HG02571 (cell line): ENCODE measurements around the gene PLP2.
"Not testable (repeated sequence)": the region's sequence is repeated elsewhere in the genome, so short reads cannot be mapped to it uniquely, and the experiment has no call there.

ENCODE experiments used
- ATAC-seq: cut with Tn5 transposase; IDR thresholded peaks from one replicate; pipeline ENCODE4 v1.9.1; 2021; ENCODE audit warnings: mild to moderate bottlenecking, moderate library complexity; ENCODE audit not compliant: unreplicated experiment

PLP2 gene

DNA sequence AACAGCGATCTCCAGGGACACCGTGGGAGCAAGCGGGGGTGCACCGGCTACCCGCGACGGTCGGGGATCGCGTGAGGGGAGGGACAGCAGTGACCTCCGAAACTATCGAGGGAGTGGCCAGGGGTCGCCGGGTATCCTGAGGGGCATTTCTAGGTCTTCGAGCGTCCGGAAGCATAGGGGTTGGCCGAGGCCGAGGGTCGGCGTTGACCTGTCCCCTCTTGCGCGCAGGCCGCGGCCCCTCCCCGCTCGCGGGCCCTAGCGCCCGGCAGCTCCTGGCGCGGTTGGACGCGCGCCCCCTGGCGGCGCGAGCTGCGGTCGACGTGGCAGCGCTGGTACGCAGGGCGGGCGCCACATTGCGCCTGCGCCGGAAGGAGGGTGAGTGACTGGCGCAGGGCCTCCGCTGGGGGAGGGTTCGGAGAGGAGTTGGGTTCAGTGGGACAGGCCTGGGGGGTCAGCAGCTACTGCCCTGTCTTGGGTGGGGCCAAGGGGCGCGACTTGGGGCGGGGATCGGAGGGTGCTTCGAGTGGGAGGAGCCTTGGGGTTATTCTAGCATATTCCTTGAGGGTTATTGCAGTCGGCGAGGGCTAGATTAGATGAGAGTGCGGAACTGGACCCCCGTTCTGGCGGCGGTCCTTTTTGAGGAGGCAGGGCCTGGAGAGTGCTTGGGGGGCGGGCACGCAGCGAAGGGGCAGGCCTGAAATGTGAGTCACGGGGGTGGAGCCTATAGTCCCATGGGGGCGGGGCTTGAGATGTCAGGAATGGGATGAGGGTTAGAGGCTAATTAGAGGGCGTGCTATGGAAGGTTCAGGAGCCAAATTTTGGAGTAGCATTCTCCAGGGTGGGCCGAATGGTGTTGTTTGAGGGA is 7.9 kb upstream of the PLP2 start:
- ATAC-seq, result peak; percentile 46

DNA sequence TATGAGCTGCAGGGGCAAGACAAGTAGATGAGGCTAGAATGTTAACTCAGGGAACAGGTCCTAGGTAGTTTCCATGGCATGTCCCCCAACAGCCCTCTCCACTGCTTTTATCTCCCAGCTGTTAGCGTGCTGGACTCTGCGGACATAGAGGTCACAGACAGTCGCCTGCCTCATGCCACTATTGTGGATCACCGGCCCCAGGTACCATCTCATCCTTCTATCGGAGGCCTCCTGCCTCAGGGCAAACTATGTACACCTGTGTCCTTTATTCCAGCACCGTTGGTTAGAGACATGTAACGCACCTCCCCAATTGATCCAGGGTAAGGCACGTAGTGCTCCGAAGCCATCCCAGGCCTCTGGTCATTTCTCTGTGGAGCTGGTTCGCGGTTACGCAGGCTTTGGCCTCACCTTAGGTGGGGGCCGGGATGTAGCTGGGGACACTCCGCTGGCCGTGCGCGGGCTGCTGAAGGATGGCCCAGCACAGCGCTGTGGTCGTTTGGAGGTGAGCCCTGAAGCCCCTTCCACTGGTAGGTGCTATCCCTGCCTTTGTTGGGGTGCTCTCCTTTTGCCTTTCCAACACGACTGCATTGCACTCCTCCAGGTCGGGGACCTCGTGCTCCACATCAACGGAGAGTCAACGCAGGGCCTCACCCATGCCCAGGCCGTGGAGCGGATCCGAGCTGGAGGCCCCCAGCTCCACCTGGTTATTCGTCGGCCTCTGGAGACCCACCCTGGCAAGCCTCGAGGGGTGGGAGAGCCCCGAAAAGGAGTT is 6.9 kb upstream of the PLP2 start:
- ATAC-seq, result no peak

DNA sequence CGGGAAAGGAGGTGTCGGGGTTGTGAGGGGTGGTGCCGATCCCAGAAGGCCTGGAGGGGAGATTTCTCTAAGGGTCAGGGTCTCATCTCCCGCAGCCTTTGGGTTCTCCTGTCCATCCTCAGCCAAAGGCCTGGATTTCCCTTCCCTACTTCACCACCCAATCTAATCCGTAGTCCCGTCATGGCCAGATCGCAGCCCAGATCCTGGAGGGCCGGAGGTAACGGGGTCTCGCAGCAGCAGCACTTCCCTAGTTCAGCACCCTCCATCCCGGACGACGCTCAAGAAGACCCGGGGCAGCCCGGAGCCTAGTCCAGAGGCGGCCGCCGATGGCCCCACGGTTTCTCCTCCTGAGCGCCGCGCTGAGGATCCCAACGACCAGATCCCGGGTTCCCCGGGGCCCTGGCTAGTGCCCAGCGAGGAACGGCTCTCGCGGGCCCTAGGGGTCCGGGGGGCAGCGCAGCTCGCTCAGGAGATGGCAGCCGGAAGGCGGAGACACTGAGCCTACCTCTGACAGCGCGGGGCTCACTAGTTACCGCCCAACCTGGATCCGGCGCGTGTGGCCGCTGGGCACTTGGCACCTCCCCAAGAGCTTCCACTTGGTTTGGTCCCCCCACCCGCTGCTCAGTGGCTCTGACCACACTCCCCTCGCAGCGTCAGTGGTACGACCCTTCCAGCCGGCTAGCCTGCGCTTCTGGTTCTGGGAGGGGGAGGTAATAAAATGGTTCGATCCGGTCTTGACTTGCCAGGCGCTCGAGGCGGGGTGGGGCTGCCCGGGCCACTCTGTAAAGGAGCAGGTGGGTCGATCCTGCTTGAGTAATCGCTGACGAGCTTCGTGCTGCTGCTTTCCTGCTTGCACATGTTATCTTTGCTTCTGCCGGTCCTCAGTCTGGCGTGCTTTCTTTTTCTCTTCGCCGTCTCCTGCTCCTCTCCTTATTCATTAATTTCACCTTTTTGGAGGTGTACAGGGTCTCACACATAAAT is 5.5 kb upstream of the PLP2 start:
- no peak for ATAC-seq

DNA sequence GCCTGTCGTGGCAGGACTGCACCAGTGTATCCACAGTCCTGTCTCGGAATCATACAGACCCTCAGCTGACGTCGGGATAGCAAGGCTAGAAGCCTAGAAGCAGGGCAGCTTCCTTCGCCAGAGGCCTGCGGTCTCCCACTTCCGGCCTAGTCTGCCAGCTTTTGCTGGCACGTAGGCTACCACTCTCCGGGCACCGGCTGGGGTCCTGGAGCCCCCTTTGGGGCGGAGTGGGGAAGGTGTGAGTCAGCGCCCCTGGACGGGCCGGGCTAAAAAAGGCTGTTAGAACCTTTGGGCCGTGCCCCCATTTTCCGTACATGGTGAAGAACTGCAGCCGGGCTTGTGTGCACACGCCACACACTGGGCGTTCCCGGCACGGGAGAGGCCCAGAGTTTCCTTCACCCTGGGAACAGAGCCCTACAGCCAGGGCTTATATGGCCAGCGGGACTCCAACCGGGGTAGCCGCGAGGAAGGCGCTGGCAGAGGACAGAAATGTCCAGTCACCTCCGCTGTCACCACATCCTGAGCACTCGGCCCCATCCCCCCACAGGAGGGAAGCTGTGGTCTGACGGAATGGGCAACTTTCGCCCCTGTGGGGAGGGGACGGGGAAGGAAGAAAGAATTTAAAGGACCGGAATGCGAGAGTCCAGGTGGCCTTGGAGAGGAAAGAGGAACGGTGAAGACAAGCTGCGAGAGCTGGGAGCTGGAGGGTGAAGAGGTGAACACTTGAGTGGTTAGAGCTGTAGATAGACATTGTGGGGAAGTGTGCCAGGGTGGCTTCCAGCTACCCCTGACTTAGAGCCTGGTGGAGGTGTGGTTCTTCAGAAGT is 4.6 kb upstream of the PLP2 start:
- no peak for ATAC-seq

DNA sequence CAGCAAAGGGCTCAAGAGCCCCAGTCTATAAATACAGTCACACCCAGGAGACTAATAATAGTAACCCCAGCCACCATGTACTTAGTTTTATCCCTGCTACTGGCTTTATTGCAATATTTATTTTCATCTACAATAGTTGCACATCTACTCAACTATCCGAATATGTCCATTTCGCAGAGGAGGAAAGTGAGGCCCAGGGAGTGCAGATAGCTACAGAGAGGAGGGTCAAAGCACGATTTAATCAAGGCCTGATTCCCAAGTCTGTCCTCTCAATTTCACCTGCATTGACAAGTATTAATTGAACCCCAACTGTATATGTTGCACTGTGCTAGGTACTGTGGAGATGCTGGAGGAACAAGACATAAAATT is 4.0 kb upstream of the PLP2 start:
- no peak for ATAC-seq

DNA sequence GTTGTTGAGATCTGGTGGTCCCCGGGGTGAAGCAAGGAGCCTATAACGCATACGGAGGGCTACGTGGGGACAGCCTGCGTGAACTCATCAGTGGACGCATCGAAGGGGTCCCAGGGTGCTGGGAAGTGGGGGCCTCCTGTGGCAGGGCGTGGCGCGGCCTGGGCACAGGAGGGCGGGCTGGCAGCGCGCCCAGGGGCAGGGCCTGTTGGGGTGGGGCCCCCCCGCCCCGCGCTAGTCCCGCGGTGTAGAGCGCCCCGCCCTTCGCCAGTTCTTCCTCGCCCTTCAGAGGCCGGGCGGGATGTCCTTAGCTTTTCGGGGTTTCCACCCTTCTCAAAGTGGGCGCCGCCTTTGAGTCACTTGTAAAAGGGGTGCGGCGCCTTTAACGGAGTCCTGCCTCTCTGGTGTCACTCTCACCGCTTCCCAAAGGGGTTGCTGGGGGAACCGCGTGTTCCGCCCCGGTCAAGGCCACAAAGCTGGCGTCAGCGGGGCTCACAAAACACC is 632 bp downstream of the PLP2 start:
- peak; percentile 58 for ATAC-seq

DNA sequence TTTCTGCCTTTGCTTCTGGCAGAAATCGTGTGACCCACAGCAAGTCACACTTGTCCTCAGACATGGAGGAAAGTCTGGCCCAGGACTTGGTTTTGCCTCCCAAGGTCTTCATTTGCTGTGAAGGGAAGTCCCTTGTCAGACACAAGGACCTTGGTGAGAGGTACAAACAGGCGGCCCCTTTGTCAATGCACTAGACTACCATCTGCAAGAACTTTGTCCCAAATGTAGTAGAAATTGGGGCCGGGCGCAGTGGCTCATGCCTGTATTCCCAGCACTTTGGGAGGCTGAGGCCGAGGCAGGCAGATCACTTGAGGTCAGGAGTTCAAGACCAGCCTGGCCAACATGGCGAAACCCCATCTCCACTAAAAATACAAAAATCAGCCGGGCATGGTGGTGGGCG is 1.8 kb downstream of the PLP2 start:
- ATAC-seq, result not testable (repeated sequence)

DNA sequence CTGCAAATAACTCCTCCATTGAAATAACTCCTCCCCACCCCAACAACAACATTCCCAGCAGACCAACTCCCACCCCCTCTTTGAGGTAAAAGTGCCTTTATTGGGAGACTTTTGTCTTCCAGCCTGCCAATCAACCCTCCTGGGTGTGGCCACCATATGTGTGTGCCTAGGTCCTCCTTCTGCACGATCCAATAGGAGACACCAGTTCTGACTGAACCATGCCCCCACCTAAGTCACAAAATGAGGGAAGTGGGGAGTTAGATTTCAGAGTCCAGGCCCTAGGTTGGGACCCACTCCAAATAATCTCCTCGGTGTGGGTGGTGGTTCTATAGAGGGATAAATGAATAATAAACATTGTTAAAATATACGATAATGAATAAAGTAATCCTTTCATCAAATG is 3.0 kb downstream of the PLP2 start:
- no peak for ATAC-seq

DNA sequence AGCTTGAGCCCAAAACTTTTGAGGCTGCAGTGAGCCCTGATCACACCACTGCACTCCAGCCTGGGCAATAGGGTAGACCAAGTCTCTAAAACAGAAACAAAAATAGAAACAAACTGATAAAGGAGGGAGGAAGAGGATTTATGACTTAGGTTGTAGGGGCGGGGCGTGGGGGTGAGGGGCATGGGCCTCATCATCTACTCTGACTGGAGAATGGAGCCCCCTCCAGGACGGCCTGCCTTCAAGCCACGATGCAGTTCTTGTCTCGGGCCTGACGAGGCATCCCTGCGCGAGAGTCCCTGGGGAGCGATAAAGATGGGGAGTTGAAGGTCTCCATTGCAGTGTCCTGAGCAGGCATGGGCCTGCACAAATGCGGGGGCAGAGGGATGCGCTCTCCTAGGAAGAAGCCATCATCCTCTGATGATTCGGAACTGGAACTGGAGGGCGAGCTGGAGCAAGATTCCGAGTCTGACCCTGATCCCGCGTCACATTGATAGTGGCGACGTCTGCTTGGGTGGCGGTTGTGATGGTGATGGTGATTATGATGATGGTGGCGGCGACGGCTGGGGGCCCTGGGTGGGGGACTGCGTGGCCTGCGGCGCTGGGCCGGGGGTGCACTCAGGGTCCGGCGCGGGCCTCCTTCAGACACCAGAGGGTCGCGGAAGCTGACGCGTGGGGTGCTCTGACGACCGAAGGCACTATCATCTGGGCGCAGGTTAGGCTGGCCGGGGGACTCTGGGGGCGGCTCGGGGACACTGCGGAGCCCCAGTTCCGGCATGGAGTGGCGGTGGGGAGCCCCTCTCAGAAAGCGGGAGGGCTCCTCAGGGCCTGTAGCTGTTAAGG is 4.0 kb downstream of the PLP2 start:
- no peak for ATAC-seq

DNA sequence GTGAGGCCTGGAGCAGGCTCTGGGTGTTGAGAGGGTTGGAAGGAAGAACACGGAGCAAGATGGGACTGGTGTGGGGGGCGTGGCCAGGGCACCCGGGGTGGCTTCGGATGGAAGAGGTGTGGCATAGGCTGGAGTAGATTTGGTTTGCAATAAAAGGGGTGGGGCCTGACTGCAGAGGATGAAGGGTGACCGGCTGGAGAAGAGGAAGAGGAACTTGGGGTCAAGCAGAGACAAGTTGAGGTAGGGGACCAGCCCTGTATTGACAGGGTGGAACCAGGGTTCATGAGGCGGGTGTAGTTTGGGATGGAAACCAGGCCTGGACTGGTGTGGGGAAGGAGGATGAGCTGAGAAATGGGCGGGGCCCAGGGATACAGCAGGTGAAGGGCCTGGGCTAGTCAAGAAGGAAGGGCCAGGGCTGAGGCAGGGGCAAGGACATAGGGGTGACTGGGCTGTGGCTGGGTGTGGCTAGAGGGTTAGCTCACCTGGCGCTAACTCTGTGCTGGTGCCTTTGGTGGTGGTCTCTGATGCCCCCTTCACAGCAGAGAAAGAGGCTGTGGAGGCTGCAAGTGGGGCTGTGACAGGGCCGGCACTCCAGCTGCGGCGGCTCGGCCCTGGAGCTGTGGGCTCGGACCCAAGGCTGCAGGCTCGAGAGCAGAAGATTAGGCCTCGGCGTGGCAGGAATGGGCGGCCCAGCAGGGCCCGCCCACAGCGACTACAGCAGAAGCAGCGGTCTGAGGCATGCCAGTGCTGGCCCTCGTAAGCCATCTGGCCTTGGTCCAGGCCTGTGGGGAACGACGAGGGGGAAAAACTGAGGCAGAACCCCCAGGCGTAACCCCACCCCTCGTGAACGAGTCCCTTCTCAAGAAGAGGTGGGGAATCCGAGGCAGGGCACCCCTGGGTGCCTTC is 5.0 kb downstream of the PLP2 start:
- ATAC-seq, result no peak

DNA sequence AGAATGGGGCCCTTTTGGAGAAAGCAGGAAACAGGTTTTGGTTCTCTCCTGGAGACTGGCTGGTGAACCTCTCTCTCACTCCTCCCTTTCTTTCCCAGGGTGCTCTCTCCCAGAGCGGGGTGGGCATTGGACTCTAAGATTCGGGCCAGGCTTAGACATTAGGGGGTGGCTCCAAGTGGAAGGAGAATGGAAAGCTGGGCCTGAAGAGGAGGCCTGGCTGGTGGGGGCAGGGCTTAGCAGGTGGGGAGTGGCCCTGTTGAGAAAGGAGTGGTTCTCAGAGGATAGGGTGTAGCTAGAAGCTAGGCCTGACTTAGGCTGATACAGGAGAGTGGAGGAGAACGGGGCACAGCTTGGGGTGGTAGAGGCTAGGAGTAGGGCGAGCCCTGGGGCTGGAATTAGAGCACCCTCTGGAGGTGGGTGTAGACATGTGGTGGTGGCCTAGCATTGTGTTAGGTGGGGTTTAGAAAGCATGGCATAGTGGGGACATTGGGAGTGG is 5.7 kb downstream of the PLP2 start:
- ATAC-seq, result no peak

DNA sequence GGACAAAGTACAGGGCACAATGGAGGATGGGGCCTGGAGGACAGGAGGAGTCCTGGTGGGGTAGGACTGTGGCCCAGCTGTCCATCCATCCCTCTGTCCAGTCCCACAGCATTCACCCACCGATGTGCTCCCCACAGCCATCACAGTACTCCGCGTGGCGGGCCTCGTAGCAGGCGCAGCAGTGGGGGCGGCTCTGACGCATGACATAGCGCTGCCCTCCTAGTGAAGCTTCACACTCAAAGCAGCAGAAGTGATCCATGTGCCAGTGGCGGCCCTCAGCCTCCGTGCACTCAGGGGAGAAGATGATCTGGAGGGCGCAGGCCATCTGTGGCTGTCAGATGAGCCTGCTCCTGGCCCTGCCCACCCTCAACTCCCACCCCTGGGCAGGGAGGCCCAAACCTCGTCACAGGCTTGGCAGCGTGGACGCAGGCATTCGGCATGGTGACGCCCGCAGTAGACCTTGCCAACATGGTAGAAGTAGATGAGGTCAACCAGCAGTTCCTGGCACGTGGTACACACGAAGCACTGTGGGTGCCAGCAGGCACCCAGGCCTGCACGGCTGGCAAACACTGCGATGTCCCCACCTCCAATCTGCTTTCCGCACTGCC is 6.3 kb downstream of the PLP2 start:
- ATAC-seq, result no peak

DNA sequence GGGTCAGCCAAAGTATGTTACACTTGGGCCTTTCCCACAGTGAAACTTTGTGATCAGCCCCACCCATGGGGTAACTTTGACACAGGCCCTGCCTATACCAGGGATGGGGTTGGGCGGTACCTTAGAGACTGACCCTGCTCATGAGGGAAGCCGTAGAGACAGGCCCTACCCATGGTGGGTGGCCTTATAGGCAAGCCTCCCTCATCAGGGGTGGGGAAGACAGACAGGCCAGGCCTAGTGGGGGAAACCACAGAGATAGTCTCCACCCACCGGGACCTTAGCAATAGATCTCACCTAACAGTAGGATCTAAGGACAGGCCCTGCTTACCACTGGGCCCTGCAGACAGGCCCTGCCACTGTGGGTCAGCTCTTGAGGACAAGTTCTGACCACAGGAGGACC is 6.8 kb downstream of the PLP2 start:
- no peak for ATAC-seq

DNA sequence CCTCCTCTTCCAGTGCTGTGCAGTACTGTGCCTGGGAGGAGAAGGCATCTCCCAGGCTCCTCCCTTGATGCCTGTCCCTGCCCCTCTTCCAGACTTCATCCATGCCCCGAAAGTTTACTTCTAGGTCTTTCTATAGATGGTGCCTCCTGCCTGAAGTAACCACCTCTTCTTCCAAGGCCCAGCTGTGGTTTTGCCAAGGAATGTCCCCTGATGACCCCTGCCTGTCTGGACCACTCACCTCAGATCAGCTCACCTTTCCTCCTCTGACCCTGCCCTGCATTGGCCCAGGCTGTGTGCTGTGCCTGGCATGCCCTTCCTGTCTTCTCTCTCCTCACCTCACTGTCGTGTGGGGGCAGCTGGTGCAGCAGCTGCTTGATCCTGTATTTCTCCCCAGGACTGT is 7.7 kb downstream of the PLP2 start:
- no peak for ATAC-seq

DNA sequence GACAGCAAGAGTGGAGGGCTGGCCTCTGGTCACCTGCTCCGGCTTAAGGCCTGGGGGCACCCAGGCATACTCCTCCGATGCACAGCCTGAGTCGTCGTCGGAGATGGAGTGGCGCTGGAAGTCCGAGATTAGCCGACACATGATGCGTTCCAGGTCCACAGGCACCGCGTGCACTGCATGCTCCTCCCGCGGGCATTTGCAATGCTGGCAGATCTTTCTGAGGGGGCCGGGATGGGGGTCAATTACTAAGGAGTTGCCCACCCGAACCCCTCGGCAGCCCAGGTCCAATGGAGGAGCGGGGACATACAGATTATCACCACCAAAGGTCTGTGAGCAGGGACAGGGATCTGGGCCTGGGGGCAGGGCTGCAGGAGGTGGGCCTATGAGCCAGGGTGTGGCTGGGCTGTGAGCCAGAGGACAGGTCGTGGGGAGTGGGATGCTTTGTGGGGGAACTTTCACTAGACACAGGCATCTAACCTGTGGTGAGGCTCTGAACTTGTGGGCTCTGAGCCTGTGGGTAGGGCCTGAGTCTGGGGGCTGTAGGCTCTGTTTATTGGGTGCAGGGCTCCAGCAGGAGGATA is 12.1 kb downstream of the PLP2 start:
- ATAC-seq, result no peak

DNA sequence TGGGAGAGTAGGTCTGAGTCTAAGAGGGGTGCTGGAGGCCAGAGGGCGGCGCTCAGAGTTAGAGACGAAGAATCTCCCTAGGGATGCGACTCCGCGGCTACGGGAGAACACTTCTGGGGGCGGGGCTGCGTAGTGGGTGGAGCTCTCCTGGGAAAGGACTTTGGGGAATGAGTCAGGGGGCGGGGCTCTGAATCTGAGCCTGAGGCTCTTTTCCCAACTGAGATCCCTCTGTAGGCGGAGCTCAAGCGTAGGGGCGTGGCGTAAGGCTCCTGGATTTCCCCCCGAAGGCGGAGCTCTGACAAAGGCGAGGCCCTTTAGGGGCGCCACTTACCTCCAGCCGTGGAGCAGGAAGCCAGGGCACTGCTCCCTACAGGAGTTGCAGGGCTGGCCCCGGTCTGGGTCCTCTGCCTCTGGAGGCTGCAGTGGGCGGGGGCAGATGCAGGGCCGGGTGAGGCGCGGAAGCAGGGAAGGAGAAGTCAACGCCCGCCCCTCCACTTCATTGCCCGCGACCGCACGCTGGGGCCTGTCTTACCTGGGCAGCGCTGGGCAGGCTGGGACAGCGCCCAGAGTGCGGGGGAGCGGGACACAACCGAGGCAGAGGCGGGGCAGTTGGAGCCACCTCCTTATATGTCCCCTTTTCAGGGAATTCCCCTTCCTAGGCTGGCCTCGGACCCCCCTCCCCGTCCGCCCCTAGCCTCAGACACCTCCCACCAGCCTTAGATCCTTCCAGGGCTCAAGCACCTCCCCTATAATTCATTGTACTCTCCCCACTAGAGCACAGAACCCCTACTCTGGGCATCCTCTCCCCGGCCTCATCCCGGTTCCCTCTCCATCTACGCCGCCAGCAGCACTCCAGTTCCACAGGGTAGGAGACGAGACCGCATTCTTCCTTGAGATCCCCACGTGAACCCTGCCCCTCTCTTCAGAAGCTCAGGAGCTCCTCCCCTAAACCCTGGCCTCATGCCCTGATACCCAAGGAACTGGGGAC is 12.9 kb downstream of the PLP2 start:
- no peak for ATAC-seq
